Middle frontal gyrus (tissue), 1 donor: ENCODE results near the gene BOK.
"Not testable (repeated sequence)": the region's sequence is repeated elsewhere in the genome, so short reads cannot be mapped to it uniquely, and the experiment has no call there.

Experiments
- DNase-seq: peaks from one replicate; pipeline ENCODE4 v3.0.0-alpha.2; 2015; ENCODE audit warnings: low spot score; ENCODE audit errors: extremely low spot score

Gene BOK, protein sequence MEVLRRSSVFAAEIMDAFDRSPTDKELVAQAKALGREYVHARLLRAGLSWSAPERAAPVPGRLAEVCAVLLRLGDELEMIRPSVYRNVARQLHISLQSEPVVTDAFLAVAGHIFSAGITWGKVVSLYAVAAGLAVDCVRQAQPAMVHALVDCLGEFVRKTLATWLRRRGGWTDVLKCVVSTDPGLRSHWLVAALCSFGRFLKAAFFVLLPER

DNA sequence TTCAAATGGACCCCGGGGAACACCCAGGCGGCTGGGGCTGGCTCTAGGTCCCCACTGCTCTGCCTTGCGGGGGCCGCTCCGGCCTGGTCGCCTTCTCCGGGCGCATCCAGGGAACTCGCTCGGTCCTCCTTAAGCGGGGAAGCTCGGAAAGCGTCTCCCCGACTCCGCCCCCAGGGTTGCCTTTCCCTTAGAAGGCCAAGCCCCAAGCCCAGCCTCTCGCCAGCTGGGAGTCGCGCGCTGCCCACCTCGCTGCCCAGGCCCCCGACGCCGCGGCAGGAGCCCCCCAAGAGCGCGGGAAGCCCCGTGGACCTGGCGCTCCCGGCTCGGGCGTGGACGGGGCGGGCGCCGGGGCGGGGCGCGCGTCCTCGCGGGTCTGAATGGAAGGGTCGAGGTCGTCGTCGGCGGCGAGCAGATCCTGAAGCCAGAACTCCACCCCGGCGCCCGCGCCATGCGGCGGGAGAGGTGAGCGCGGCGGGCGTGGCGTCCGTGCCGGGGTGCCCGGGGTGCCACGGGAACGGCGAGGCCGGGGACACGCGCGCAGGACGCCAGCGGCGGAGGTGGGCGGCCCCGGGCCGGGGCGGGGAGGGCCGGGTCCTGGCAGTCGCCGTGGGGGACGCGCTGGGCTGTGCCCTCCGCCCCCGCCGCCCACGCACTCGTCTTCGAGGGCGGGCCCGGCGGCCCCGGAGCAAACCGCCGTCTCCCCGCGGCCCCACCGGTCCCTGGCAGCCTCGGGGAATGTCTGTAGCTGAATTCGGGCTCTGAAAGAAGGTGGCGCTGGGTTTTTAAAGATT is at the start of gene BOK:
Gene BOK, plus strand, starts transcription at position 214 of the 791 bp plus-strand sequence. CDS start 739 bp downstream, outside the sequence.
- DNase-seq: no peak

DNA sequence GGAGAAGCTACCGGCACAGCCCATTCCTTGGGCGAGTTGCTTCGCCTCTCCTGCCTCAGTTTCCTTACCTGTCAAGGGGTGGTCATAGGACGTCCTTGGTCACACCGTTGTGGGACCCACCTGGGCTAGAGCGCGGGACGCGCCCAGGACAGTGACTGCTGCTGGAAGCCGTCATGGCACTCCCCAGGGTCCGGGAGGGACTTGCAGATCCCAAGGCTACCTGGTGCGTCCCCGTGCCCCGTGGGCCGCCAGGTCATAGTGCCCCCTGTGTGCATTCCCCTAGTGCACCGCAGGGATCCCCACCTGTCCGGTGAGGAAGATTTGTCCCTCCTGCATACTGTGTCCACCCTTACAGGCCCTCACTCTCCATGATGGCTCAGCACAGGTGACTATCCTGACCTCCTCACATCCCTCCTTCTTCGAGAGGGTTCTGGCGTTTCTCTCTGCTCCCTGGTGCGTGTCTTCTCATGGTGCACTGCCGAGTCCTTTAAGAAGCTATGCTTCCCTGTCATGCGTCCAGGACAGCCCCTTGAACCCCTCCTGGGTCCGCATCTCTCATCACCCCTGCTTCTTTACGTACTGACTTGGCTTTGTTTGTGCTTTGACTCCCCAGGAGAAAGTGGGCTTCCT is 49.3 kb upstream of the BOK start:
- no peak for DNase-seq

DNA sequence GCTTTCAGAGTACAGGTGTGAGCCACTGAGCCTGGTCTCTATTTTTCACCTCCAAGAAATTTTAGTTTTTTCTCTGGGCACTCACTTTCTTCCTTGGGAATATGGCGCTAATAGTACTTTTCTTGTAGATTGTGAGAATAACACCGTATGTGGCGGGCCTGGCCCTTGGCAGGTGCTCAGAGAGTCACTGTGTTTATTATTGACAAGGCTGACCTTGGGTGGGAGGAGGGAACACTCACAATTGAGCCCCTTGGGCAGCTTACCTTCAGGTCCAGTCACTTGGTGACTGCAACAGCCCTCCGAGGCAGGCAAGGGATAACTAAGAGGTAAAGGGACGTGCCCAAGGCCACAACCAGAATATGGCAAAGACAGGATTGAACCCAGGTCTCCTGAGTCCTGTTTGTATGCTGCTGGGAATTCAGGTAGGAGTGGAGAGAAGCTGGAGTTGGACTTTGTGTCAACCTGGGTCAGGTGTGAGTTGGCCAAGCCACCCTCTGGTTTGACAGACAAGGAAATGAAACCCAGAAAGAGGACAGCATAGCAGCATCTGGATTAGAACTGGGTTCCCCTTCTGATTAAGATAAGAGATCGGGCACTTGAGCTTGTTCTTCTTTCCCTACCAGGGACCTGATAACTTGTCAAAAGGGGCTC is 47.3 kb upstream of the BOK start:
- DNase-seq: no peak

DNA sequence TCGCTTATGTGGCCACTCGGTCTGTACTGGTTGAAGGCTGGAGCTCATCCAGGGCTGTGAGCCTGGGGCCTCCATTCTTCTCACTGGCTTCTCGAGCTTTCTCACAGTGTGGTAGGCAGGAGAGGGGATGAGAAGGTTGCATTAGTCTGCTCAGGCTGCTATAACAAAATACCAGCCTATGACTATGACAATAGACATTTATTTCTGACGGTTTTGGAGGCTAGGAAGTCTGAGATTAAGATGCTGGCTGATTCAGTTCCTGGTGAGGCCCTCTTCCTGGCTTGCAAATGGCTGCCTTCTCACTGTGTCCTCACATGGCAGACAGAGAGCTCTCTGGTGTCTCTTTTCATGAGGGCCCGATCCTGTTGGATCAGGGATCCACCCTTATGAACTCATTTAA is 44.0 kb upstream of the BOK start:
- DNase-seq: no peak

DNA sequence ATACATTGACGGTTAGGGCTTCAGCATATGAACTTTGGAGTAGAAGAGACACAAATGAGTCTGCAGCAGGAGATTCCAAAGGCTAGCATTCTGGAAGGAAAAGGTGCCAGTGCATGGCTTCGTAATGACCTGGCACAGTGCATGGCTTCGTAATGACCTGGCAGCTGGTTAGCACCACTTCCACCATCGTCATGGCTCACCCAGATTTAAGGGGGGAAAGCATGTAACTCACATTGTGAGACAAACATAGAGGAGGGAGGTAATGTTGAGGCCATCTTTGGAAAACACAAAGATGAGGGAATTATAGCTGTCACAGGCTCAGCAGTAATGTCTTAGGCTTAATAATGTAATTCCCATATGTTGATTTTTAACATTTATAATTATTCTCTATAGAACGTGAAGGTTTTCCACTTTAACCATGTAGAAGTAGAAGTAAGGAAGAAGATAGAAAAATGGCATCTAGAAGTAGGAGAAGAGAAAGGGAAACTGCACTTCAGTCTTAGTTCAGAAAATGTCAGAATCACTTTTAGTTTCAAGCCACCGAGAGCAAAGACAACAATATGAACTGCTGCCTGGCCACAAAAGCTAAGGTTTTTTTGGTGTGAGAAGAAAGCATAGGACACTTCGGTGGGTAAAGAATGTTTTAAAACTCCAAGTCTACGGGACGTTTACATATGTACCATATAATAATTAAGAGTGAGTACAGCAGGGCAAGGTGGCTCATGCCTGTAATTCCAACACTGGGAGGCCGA is 43.4 kb upstream of the BOK start:
- DNase-seq: no peak

DNA sequence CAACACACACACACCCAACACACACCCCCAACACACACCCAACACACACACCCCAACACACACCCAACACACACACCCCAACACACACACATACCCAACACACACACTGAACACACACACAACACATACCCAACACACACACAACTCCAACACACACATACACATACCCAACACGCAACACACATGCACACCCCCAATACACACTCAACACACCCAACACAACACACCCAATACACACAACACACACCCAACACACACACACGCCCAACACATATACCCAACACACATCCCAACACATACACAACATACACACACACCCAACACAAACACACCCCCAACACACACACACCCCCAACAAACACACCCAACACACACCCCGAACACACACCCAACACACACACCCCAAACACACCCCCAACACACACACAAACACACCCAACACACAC is 42.0 kb upstream of the BOK start:
- DNase-seq: no peak

DNA sequence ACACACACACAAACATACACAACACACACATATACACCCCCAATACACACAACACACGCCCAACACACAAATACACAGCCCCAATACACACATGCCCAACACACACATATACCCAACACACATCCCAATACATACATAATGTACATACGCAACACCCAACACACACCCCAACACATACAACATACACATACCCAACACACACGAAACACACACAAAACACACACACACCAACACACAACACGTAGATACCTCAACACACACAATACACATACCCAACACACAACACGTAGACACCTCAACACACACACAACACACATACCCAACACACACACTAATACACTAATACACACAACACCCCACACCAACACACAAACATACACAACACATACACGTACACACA is 41.2 kb upstream of the BOK start:
- no peak for DNase-seq

DNA sequence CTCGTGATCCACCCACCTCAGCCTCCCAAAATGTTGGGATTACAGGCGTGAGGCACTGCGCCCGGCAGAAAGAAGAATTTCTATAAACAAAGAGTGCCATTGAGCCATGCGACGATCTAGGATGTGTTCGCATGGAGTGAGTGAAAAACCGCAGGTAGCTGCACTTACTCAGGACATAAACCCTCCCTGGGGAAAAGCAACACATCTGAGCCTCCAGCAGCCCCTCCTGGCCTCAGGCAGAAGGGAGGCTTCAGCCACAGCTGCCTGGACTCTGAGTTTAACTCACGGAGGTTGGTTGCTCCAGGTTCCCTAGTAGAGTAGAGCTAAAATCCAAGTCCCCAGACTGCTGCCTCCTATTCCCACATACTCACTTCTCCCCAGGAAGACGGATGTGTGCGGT is 38.9 kb upstream of the BOK start:
- no peak for DNase-seq

DNA sequence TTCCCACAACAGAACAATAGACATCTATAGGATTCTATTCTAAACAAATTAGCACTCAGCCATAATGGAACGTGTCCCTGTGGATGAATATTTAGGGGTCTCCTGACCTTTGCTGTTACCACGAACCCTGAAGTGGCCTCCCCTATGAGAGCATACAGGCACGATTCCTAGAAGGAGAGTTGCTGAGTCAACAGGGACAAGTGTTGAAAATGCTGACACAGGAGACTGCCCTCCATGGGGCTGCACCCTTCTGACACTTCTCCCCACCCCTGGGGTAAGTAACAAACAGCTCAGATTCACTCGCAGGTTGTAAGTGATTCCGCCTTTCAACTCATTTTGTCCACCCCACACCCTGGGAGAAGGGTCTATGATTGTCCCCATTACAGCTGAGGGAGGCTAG is 36.1 kb upstream of the BOK start:
- no peak for DNase-seq

DNA sequence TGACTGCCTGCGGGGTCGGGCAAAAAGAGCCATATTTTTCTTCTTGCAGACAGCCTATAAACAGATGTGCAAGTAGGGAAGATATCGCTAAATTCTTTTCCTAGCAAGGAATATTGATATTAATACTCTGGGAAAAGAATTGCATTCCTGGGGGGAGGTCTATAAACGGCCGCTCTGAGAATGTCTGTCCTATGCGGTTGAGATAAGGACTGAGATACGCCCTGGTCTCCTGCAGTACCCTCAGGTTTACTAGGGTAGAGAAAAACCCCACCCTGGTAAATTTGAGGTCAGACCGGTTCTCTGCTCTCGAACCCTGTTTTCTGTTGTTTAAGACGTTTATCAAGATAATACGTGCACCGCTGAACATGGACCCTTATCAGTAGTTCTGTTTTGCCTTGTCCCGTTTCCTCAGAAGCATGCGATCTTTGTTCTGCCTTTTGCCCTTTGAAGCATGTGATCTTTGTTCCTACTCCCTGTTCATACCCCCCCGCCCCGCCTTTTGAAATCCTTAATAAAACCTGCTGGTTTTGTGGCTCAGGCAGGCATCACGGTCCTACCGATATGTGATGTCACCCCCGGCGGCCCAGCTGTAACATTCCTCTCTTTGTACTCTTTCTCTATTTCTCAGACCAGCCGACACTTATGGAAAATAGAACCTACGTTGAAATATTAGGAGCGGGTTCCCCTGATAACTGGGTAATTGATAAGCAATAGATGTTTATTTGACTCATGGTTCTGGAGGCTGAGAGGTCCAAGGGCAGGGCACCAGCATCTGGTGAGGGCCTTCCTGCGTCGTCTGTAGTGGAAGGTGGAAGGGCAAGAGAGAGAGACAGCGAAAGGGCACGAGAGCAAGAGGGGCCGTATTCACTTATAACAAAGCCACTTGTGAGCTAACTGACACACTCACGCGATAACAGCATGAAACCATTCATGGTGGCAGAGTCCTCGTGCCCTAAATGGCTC is 32.4 kb upstream of the BOK start:
- not testable (repeated sequence) for DNase-seq

DNA sequence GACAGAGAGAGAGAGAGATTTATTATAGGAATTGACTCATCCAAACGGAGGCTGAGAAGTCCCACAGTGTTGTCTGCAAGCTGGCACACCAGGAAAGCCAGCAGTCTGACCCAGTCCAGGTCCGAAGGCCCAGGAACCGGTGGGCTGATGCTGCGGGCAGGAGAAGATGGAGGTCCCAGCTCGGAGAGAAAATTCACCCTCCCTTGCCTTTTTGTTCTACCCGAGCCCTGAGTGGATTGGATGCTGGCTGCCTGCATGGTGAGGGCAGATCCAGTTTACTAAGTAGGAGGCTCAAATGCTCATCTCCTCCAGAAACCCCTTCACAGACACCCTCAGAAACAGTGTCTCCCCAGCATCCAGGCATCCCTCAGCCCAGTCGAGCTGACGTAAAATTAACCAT is 28.0 kb upstream of the BOK start:
- DNase-seq: no peak

DNA sequence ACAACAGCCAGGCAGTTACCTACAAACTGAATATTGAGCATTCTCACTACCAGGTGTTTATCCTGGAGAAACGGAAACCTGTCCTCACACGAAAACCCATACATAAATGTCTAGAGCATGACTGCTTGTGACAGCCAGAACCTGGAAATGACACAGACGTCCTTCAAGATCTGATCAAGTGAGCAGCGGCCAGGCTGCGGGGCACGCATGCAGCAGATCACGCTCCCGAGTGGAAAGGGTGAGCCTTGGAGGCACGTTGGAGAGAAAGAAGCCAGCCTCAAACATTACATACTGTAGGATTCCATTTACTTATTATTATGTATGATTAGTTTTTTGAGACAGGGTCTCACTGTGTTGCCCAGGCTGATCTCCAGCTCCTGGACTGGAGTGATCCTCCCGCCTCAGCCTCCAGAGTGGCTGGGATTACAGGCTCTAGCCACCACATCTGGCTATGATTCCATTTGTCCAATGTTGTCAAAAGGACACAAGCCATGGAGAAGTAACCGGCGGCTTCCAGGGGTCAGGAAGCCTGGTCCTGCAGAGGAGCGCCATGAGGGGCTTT is 27.3 kb upstream of the BOK start:
- DNase-seq: no peak

DNA sequence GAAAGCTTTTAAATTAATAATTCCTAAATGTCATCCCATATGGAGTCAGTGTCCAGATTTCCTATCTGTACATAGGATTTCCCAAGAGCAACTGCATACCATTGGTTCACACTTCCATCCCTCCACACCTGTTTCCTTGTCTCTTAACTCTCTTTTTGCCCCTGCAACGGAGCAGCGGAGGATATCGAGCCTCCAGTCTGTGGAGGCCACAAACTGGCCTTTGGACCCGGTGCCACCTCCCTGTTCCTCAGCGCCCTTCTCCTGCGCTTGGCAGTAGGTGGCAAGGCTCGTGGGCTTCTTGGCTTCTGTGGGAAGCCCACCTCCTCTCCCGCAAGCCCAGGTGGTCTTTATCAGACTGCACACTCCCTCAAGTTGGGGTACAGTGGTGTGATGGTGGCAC is 26.4 kb upstream of the BOK start:
- DNase-seq: no peak

DNA sequence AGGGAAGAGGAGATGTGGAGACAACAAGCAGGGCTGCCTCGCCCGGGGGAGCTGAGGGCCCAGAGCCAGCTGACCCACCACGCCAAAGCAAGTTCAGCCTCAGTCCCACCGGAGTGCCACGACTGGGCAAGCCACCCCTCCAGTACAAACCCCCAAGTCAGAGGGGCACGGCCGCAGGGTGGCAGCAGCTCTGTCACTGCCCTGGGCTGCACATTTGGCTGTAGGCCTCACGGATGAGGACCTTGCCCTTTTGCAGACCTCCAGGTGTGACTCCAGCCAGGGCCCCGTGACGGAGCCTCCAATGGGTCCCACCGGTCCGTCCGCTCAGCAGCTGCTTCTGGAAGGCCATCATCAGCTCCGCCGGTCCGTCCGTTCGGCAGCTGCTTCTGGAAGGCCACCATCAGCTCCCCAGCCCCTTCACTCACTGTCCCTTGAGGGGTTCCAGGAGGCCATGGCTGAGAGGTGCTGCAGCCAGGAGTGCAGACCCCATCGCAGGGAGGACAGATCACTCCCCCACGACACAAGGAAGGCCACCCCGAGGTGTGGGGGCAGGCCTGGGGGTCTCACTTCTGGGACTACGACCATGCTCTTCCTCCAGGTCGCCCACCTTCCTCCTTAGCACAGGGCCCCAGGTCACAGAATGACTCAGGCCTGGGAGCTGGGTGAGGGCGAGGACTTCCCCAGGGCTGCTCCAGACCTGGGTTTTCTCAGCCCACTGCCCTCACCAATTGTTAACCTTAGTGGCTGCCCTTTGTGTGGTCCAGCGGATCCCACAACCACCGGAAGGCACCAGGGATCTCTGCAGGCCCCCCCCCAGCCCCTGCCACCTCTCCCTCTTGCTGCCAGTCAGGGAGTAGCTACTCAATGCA is 25.6 kb upstream of the BOK start:
- DNase-seq: no peak

DNA sequence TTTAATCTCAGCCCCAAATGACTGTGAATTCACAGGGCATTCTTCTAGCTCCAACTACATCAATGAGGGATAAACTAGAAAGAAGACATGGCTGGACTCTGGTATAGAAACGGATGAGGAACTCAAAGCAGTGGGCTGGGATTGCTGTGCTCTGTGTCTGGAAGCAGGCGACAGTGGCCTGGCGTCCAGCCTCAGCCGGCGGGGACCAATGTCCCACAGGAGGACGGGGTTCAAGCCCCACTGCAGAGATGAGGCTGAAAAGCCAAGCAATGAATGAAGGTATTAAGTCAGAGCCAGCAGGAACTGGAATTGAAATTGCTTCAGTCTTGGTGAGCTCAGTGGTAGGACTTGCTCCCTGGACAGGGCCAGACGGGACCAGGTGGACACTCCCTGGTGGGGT is 24.3 kb upstream of the BOK start:
- no peak for DNase-seq

DNA sequence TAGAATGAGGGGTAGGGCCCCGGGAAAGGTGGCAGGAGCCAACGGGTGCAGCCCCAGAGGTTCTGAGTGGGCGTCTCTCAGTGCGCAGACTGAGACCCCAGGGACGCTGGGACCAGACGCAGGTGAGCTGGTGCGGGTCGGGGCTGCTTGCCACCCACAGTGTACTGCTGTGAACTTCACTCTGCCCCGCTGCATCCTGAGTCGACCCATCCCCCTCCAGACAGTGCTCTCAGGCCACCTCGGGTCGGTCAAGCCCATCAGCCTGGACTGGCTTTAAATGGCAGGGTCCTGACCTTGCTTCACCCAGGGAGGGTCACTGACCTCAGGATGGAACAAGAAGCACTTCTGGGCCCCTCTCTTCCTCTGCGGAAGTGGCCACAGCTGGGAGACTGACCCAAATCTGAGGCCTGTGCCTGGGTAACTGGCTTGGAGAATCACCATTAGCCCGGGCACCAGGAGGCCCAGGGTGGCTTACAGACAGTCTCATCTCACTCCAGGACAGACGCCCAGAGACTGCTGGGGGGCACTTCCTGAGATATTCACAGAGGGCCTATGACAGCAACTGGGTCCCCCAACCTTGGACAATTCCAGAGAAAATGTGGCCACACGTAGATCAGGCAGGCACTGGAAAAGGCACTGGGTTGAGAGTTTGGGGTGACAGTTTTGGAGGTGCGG is 23.7 kb upstream of the BOK start:
- no peak for DNase-seq

DNA sequence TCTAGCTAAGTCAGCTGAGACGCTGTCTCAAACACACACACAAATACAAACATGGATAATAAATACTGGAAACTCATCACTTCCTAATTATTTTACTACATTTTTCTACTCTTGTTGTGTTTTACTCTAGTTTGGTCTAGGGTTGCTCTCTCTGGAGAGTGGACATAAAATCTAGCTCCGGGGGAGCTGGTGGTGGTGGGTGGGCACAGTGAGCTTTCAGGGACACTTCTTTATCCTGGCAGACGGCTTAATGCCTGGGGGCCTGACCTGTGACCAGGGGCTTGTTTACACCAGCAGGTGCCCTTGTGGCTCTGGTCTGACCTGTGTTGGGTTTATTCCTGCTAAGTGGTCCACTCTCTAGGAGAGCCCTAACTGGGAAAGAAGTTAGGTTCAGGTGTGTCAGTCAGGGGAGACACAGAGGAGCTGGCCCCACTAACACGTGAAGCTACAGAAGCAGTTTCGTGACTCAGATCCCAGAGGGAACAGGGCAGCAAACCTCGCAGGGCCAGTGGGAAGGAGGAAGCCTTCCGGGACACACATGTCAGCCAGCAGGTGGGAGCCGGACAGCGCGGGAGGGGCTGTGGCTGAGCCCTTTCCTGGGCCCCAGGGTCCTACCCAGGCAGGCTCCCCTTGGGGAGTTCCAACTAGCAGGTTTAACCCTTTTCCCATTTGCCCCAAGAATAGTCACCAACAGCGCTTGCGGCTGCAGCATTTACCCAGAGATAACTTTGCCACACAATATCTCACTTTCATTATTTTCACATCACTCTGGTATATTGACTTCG is 22.5 kb upstream of the BOK start:
- DNase-seq: no peak
